Lung (tissue), 12 donors: ENCODE data around the gene STAT3. TPM values are rescaled to one million over a fixed set of nuclear protein-coding genes. Genes with fewer than 3 reads are reported as not detected.

ENCODE experiments used
- ATAC-seq: fragments of 200-7000 bp; cut with Tn5 transposase; one replicate; pipeline ENCODE4 v1.9.1; 2020; ENCODE audit warnings: moderate number of reproducible peaks; ENCODE audit not compliant: insufficient read depth, low FRiP score
- DNase-seq, 3 donors: peaks; one replicate each; pipeline ENCODE4 v3.0.0-alpha.2; 2013 to 2017
- H3K27ac ChIP-seq, 2 donors: one replicate each; pipeline ENCODE4 v1.5.1; 2013; ENCODE audit warnings: mild to moderate bottlenecking in 2 of 2, moderate library complexity in 2 of 2, control low read depth in 1 of 2, inconsistent platforms in 1 of 2, low read depth in 1 of 2, low read length in 1 of 2
- H3K27me3 ChIP-seq, 3 donors: one replicate each; pipeline ENCODE4 v1.5.1; 2013; ENCODE audit warnings: low read length in 2 of 3; ENCODE audit not compliant: control insufficient read depth in 3 of 3, insufficient read depth in 3 of 3
- H3K36me3 ChIP-seq, 4 donors: one replicate each; pipeline ENCODE4 v1.5.1; 2013; ENCODE audit warnings: low read length in 4 of 4, mild to moderate bottlenecking in 1 of 4, moderate library complexity in 1 of 4; ENCODE audit not compliant: control insufficient read depth in 4 of 4, insufficient read depth in 4 of 4
- H3K4me1 ChIP-seq, 5 donors: one replicate each; pipeline ENCODE4 v1.5.1; 2013; ENCODE audit warnings: low read length in 5 of 5, mild to moderate bottlenecking in 2 of 5, moderate library complexity in 1 of 5; ENCODE audit not compliant: control insufficient read depth in 5 of 5, insufficient read depth in 5 of 5
- H3K4me3 ChIP-seq: one replicate; pipeline ENCODE4 v1.5.1; 2013; ENCODE audit warnings: mild to moderate bottlenecking, control low read depth, moderate library complexity
- H3K9ac ChIP-seq, 2 donors: one replicate each; pipeline ENCODE4 v1.5.1; 2013; ENCODE audit warnings: low read length in 2 of 2, control low read depth in 1 of 2; ENCODE audit not compliant: insufficient read depth in 1 of 2
- H3K9me3 ChIP-seq, 4 donors: one replicate each; pipeline ENCODE4 v1.5.1; 2013; ENCODE audit warnings: low read length in 3 of 4, mild to moderate bottlenecking in 1 of 4, moderate library complexity in 1 of 4; ENCODE audit not compliant: control insufficient read depth in 4 of 4, insufficient read depth in 3 of 4
- WGBS, 2 donors: extraction: QIAGEN DNeasy Blood & Tissue Kit; methylation state at CpG; one replicate each; pipeline ENCODE4 v1.1.7; 2013; 5-methylcytosine and 5-hydroxymethylcytosine counted together
- polyA plus RNA-seq, 2 donors: library from polyadenylated mRNA; stranded (reverse); fragments of 200-250 nt; gene quantifications; one replicate each; pipeline ENCODE4 v1.2.1, GENCODE V29; 2013
- total RNA-seq, 2 donors: library from RNA; depleted of rRNA in 1 of 2; stranded (reverse); fragments of >200 nt in 1 of 2; gene quantifications; one replicate each; pipeline ENCODE4 v1.2.1, GENCODE V29; 2014 to 2021
- TF ChIP-seq, protein P1 (sequence below): IDR thresholded peaks from 2 replicates; pipeline ENCODE4 v1.5.1; 2012; ENCODE audit warnings: mild to moderate bottlenecking; ENCODE audit errors: control extremely low read depth, extremely low read depth
- donor health status: control.
- donor health status: control.
- donor health status: Bipolar disorder and iron deficiency.
- donor health status: healthy.
- donor health status: DM: yes; HTN: yes; CAD: no.

Gene STAT3
- total and polyA plus RNA-seq, 4 donors: 69.9 to 297 (median 239) TPM

DNA sequence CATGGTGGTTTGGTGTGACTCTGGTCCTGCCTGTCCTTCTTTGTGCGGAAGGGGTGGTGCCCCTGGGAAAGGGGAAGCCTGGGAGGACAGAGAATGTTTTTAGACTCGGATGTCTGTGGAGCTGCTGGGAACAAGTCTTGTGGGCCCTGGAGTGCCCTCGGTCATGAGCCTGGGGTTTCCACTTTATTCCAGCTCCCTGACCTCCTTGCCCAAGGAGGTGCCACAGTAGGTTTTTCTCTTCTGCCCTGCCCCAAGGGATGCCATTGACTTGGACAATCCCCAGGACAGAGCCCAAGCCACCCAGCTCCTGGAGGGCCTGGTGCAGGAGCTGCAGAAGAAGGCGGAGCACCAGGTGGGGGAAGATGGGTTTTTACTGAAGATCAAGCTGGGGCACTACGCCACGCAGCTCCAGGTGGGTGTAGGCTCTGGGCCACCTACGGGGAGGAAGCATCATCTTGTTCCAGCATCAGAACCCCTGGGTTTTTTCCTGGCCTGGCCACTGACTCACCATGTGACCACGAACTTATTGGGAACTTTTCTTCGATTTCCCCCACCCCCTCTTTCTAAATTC, 98.5 kb downstream of the STAT3 start:
- Histone ChIP-seq H3K9ac (no peak overlapping the region), H3K36me3 (peaks cover 0 to 5% (median 0%) of the 10 kb centered on the region in 4 donors), H3K27me3 (peaks cover 0 to 3% (median 0%) of the 10 kb centered on the region in 3 donors), H3K27ac (peak overlapping the region; percentile 80 to 90), H3K9me3 (no peaks in the 10 kb centered on the region), H3K4me3 (no peak overlapping the region), H3K4me1 (peaks cover 0 to 16% (median 10%) of the 10 kb centered on the region in 5 donors)
- no peak for DNase-seq
- no peak for ATAC-seq
- TF ChIP-seq, protein P1, sequence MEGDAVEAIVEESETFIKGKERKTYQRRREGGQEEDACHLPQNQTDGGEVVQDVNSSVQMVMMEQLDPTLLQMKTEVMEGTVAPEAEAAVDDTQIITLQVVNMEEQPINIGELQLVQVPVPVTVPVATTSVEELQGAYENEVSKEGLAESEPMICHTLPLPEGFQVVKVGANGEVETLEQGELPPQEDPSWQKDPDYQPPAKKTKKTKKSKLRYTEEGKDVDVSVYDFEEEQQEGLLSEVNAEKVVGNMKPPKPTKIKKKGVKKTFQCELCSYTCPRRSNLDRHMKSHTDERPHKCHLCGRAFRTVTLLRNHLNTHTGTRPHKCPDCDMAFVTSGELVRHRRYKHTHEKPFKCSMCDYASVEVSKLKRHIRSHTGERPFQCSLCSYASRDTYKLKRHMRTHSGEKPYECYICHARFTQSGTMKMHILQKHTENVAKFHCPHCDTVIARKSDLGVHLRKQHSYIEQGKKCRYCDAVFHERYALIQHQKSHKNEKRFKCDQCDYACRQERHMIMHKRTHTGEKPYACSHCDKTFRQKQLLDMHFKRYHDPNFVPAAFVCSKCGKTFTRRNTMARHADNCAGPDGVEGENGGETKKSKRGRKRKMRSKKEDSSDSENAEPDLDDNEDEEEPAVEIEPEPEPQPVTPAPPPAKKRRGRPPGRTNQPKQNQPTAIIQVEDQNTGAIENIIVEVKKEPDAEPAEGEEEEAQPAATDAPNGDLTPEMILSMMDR: no peak
- WGBS, 2 donors: 61 to 76% methylated on average over 9 of the region's 9 CpGs

DNA sequence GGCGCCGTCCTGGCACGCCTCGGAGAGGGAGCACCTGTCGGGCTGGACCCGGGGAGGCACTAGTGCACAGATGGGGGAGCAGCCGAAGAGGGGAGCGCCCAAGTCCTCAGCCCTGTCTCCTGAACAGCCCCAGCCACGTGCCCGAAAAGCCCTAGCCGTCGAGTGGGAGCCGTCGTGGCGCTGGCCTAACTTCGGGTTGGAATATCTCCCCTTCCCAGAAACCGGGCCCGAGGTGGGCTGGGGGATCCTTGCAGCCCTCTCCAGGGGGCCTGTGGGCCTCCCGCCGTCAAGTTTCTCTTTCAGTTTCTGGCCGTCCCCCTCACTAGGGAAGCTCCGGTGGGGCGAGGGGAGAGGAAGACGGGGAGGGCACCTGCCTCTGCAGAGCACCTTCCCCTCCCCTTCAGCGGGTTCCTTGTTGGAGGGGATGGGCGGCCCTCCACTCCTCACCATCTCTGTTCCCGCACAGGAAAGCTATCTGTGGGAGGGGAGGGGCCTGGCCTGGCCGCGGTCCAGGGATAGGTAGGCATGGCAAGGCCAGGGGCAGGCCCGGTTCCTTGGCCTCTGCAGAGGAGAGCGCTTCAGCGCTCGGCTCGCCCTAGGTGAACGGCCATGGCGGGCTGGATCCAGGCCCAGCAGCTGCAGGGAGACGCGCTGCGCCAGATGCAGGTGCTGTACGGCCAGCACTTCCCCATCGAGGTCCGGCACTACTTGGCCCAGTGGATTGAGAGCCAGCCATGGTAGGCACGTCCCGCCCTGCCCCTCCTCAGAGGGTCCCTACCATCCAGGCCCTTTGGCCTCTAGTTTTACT, 99.2 kb downstream of the STAT3 start:
- DNase-seq (no peak), ATAC-seq (peak; percentile 3)
- Histone ChIP-seq H3K27me3 (peaks cover 0 to 3% (median 0%) of the 10 kb centered on the region in 3 donors), H3K27ac (peak overlapping the region; percentile 80 to 90), H3K9ac (no peak overlapping the region), H3K4me1 (peaks cover 0 to 16% (median 10%) of the 10 kb centered on the region in 5 donors), H3K4me3 (peak overlapping the region; percentile 51), H3K9me3 (no peaks in the 10 kb centered on the region), H3K36me3 (peaks cover 0 to 3% (median 0%) of the 10 kb centered on the region in 4 donors)
- WGBS, 2 donors: 17 to 35% methylated on average over 43 of the region's 44 CpGs
- TF ChIP-seq, protein P1: no peak

DNA sequence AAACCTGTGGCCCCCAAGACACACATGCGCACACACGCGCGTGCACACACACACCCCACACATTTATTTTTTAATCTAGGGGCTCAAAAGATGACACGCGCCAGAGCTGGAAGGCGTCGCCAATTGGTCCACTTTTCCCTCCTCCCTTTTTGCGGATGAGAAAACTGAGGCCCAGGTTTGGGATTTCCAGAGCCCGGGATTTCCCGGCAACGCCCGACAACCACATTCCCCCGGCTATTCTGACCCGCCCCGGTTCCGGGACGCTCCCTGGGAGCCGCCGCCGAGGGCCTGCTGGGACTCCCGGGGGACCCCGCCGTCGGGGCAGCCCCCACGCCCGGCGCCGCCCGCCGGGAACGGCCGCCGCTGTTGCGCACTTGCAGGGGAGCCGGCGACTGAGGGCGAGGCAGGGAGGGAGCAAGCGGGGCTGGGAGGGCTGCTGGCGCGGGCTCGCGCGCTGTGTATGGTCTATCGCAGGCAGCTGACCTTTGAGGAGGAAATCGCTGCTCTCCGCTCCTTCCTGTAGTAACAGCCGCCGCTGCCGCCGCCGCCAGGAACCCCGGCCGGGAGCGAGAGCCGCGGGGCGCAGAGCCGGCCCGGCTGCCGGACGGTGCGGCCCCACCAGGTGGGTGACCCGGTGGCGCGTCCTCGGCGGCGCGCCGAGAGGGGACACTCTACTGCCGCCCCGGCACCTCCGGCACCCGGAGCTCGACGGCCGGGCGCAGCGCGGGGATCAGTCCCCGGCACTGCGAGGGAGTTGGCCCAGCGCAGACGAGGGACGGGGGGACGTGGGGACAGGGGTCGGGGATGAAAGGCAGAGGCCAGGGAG, 100.1 kb downstream of the STAT3 start, which contains the start of gene STAT5A:
Gene STAT5A, plus strand, starts transcription at position 522 of the 826 bp plus-strand sequence. CDS start 914 bp downstream, outside the sequence.
- TF ChIP-seq, protein P1: no peak
- peaks cover 0 to 3% (median 0%) of the 10 kb centered on the region in 3 donors for H3K27me3 ChIP-seq
- peaks cover 0 to 3% (median 0%) of the 10 kb centered on the region in 4 donors for H3K36me3 ChIP-seq
- peak; percentile 81 to 95 (median 89) for DNase-seq
- peak within 1 kb of the TSS; percentile 51 for H3K4me3 ChIP-seq
- H3K27ac ChIP-seq: peak within 1 kb of the TSS; percentile 80 to 90
- peak; percentile 92 for ATAC-seq
- WGBS, 2 donors: 2 to 3% methylated on average over 85 to 88 of the region's 88 CpGs
- H3K9me3 ChIP-seq: no peaks in the 10 kb centered on the region
- H3K9ac ChIP-seq: no peak within 1 kb of the TSS
- peaks cover 0 to 18% (median 10%) of the 10 kb centered on the region in 5 donors for H3K4me1 ChIP-seq
